ENCODE results near the gene CCL4L2.
"Not testable (repeated sequence)": the region's sequence is repeated elsewhere in the genome, so short reads cannot be mapped to it uniquely, and the experiment has no call there.

- not testable (repeated sequence) for TF ChIP-seq CTCF (IDR thresholded peaks at IDR 0.05; ENCODE audit: insufficient read depth, low read depth, low read length); EZH2 (IDR thresholded peaks at IDR 0.05; ENCODE audit: insufficient read depth, low read length)
These were observed 20.1 kb upstream of the CCL4L2 start for GRCh38 chr17:36190549-36191330.
